GM03348 (cell line): ENCODE data around the gene MATN1.

ENCODE experiments used
- DNase-seq: peaks from one replicate; pipeline ENCODE4 v3.0.0; 2012; ENCODE audit warnings: low spot score

MATN1 gene

DNA sequence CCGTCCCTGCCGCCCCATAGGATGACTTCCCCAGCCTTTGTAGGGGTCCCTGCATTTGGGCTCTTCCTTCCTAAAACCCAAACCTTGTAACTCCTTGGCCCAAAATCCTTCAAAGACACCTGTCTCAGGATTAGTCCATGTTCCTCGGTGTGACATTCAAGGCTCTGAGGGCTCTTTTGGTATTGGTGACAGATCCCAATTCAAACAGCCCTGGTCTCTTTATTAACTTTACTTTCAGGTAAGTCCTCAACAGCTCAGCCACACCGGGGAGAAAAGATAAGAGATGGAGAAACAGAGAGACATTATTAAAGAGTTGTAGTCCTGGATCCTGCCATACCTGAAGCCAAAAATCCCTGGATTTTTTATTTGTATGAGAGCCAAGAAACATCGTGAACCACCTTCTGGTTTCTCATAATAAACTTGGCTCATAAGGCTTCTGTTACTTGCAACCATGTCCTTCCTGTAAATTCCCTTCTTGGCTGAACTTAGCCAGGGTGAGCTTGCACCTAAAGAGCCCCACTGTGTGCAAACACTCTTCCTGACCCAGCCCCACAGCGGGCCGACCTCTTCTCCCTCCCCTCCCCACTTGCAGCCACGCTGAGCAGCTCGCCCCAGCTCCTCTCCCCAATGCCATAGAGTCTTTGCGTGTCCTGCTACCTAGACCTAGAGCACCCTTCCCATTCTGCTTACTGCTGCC, 7.9 kb upstream of the MATN1 start:
- DNase-seq, result no peak

DNA sequence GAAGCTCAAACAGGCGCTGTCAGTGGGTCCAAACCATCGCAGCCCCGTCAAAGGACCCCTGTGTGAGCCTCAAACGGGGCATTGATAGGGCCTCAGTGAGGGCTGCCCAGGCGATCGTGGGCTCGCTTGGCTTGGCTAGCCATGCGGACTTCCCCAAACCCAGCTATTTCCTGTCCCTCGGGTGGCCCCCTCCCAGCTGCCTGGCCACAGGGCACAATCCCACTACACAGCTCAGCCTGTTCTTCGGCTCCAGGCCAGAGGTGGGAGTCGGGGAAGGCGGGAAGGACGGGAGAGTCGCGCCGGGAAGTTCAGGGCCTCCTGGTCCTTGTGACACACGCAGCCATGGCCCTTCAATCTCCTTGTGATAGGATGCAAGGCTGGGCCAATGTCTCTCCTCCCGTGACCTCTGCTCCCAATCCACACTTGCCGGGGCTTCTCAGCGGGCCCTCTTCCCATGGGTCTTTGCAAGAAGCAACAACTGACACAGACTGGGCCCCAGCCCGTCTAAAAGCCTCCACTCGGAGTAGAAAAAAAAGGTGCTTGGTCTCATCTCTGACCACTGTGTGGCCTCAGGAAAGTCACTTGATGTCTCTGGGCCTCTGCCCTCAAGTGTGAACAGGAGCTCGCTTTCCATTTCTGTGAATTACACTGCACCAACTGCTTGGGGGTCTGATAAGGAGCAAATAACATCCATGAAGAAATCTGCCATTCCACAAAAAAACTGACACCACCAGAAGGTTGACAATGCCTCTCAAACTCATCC, 7.1 kb upstream of the MATN1 start:
- DNase-seq, result no peak

DNA sequence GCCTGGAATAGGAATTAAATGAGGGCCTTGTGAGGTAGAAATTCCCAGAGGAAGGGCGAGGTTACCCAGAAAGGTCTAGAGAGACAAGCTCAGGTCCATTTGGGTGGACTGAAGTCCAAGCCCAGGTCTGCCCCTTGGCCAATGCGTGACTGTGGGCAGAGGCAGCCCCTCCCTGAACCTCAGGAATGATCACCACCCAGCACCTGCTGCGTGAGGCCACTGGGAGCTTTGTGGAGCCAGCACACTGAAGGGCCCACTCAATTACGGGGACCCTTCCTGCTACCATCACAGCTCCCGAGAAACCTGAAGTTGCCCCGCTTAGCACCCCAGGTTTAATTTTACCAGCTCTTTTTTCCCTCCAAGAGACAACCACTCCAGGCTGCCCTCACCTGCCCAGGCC, 6.5 kb upstream of the MATN1 start:
- no peak for DNase-seq

DNA sequence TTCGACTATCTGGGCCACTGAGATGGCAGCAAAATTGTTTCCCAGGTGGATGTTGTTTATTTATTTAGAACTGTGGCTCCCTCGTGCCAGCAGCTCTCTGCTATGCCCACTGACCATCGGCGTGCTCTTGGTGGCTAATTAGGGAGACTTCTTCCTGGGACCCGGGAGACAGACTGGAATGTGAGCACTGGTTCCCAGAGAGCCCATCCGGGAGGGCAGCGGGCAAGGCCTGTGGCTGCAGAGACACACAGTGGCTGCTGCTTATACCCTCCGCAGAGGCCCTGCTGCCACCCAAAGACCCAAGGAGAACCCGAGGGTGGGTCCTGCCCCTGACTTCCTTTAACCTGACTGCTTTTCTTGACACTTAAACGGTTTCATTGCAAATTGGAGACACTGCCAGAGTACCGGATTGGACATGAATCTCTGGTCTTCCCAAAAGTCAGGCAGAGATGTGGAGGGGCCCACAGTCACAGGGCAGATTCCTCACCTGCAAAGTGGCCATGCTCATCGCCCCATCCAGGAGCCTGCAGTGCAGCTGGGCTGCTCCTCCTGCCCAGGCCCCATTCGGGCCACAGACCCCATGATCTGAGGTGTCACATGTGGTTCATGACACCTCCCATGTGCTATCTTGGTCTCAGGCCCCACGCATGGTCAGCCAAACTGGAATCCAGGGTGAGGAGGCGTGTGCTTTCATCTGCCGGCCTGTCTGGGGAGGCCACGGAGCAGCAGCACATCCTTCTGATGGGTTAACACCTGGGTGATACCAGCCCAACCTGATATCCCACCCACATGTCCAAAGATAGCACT, 5.7 kb upstream of the MATN1 start:
- no peak for DNase-seq

DNA sequence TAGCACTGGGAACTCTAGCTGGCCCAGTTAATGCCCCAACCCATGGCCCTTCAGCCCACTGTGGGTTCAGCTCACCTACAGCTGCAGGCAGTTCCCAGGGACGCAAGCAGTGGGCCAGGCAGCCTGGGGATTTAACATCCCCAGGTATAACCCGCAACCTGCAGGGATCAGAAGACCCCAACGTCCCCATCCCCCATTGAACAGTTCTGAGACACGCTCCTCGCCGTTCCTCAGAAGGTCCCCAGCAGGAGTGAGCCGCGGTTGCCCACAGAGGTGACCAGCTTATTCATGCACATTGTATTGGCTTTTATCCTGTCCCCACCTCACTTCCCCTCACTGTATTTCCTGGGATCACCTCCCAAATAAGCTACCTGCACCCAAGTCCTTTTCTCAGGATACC, 5.0 kb upstream of the MATN1 start:
- no peak for DNase-seq

DNA sequence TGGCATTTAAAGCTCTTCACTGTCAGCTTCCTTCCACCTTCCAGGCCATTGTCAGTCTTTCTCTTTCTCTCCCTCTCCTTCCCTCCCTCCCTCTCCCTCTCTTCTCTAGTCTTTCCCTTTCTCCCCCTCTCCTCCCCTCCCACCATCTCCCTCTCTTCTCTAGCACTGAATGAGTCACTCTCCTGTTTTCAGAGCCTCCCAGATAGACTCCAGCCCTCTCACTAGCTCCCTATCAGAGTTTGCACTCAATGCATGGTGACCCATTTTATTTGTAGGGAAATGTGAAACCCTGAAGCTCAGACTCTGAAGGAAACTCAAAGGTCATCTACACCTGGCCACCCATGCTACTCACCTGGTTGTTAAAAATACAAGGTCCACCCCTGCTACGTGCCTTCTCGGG, 4.4 kb upstream of the MATN1 start:
- DNase-seq, result peak; percentile 59

DNA sequence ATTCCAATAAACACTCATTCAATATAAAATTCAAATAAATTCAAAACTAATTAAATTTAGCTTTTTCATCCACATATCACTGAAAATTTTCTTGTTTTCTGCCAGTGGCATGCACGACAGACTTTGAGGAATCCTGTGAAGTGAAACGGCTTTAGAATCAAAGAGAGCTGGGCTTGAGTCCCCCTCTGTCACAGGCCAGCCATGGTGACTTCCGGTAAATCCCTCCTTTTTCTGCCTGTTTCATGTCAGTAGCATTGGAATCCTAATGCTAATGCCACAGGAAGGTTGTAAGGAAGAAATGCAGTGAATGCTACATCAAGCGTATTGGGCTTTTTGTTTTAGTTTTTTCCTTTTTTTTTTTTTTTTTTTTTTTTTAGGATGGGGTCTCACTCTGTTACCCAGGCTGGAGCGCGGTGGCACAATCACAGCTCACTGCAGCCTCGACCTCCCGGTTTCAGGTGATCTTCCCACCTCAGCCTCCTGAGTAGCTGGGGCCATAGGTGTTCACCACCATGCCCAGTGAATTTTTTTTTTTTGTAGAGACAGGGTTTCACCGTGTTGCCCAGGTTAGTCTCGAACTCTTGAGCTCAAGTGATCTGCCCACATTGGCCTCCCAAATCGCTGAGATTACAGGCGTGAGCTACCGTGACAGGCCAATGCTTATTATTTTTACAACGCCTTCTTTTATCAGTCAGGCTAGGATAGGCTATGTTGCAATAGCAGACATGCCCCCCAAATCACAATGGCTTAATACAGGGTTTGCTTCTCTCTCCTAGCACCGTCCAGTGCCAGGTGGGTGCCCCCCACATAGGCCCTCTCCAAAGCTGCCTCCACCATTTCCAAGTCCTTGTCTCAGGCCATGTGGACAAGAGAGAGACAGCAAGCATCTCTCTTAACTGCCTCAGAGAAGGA, 3.6 kb upstream of the MATN1 start:
- no peak for DNase-seq

DNA sequence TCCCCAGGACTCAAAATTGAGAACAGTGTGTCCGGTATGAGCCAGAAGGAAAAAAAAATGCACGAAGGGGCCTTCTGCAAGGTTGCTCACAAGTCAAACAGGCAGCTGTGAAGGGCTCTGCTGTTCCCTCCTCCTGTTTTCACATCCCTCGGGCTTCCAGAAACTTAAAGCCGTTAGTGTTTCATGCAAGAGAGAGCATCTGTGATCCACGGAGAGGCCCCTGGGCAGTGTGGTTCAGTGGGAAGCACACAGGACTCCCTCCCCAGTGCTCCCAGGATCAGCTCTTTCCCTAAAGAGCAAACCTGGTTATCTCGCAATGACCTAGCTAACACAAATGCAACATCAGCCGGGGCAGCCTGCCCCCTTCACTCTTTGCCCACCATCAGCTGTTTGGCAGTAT, 2.9 kb upstream of the MATN1 start:
- no peak for DNase-seq

DNA sequence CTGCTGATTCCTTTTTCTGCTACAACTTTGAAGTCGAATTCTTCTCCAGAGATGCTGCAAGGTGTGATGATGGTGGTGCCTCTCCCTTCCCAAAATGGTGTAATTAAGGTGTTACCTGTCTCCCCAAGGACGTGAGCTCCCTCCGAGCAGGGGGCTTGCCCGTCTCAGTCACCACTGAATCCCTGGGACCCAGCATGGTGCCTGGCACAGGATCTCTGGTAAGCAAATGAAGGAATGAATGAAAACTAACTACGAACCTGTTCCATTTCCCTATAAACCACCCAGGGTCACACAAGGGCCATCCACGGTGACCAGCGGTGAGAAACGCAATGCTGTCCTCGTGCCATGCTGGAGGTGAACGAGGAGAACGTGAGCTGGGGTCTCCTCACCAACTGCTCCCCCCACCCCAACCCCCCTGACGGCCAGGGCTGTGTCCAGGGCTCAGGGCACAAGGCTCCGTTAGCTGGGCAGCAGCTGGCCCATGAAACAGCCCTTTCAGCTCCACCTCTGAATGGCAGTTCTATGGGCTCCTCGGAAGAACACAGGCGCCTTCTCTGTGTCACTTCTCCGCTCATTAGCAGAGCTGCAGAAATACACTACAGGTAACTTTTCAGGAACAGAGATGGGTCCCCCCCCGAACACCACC, 2.2 kb upstream of the MATN1 start:
- DNase-seq, result no peak

DNA sequence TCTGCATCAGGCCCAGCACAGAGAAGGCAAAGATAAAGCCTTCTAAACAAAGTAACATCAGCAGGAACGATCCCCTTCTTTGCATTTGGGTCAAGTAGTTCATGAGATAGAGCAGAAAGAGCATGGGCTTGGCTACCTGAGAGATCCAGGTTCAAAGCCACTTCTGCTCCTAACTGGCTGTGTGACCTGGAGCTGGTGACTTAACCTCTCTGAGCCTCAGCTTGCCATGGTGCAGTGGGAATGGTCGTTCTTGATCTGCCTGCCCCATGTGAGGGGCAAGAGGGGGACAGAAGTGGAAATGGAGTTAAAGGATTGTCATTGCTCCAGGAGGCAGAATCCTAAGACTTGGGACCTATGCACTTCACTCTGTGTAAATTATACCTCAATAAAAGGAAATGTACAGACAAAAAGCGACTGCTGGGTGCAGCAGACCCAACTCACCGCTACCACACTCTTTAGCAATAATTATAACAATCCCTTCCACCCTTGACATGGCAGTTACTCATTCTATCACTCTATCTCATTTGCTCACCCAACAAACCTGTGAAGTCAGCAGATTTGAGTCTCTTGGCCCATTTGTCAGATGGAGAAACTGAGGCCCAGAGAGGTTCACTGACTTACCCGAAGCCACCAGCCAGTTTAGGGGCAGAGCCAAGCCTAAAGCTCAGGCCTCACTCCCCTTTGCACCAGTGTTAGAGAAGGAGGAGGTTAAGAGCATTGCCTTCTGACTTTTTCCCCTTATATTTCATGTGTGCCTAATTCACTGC, 1.5 kb upstream of the MATN1 start:
- DNase-seq, result no peak

DNA sequence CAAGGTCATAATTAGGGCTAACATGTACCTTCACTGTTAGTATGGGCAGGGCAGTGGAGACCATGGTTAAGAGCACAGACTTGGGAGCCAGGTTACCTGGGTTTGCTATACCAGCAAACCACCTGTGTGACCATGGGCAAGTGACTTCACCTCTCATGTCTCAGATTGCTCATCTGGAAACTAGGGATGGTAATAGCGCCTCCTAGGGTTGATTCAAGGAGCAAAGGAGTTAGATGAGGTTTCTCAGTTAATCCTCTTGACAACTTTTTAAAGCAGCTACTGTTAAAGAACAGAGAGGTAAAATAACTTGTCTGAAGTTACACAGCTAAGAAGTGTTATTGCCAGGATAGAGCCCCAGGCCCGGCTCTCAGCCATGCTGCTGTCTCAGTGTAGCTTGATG, 790 bp upstream of the MATN1 start:
- no peak for DNase-seq

DNA sequence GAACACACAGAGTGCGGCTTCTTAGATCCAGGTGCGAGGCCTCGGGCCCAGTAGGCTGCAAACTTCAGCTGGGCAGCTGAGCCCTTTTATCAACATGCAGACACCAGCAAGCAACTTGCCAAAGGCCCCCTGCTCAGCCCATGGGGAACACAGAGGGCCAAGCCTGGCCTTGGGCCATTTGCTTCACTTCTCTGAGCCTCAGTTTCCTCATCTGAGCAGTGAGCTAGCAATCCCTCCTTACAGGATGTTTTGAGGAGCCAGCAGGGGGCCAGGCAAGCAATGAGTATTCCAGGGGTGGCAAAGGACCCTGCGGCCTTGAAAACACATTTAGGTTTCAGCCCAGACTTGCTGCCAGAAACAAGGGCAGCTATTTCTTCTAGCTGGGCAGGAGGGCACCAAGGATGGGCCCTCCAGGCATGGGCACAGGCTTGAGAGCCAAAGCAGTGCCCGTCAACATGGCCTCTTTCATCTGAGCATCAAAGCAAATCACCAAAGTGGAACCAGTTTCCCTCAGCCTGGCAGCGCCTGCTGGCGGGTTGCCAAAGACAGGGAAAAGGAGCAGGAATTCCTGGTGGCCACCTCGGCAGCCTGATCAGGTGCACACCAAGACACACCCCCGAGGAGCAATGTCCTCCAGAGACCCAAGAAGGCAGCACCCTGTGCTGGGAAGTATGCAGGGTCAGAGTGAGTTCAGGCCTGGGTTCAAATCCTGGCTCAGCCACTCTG, 1.4 kb downstream of the MATN1 start:
- no peak for DNase-seq

DNA sequence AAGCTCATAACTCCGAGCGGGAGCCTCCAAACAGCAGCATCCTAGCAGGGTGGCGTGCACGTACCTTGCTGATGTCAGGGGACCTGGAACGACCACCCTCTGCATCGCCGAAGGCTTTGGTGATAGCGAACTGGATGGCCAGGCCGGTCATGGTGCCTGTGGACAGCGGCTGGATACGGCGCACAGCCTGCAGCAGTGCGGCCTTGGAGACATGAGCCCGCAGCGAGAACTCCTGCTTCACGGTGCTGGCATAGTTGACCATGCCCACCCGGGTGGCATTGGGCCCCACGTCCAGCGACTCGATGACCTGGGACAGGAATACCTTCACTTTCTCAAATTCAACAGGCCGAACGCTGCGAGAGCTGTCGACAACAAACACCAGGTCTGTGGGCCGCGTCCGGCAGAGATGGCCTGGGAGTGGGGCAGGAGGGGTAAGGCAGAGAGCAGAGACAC, 2.0 kb downstream of the MATN1 start:
- DNase-seq, result no peak

DNA sequence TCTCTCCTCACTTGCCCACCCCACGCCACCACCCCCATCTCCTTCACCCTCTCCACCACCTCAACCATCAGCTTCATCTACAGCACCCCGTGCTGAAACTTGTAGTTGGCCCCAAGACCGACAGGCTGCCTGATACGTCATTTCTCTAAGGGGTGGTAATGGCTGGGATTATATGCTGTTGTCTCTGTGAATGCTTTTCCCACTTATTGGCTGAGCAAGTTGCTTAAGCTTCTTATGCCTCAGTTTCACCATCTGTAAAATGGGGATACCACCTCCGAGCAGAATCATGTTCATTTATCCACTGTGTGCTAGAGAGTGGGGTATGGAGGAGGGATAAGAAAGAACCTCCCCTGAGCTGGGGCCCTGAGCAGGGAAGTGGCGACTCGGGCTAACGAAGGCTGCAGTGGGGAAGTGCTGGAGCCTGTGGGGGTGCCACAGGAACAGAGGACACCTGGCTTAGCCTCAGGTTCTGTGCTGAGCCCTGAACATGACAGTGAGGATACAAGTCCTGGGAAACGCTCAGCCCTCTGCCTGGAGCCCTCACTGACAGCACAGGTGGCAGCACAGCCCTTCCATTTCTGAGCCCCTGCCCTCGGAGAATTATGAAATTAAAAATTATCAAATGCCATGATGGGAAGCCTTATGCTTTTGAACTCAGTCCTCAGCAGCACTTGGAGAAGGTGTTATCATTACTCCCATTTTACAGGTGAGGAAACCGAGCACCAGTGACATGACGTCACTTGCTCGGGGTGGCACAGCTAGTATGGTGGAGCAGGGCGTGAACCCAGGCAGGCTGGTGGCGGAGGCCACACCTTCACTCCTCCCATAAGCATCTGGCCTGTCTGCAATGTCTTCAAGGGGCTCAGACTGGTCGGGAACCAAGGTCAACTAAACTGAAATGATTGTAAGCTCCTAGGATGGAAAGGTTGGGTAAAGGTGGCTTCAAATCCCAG, 2.8 kb downstream of the MATN1 start:
- DNase-seq, result no peak

DNA sequence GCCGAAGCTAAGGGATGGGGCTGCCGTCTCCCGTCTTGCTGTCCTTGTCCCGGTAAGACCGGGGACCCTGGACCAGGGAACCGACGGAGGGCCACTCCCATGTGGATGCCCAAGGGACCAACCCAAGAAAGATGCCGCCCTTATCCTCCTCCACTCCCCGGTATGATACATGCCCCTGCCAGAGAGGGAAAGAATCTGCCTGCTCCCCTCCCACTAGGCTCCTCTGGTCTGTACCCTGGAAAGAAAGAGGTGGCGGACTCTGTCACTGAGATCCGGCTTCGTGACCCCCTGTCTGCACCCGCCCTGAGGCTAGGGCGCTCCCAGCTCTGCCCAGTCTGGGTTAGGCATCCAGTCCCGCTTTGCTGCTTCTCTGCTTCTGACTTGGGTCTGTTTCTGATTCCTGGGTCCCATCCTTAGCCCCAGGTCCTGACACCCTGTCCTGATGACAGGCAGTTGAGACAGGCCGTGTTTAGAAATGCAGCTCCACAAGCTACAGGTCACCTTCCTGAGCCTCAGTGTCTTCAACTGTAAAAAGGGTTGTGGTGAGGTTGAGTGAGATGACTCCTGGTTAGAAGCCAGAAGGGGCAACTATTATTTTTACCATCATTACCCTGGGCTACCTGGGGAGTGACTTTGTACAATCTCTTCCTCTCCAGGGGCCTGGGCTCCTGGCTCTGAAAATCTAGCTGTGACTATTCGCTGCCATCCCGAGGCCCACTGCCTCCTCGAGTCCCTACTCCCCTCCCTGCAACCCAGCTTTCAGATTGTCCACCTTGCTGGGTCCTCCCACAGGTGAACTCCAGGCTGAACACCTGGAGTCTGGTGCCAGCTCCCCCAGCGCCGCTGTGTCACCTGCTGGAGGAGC, 3.7 kb downstream of the MATN1 start:
- DNase-seq, result no peak

DNA sequence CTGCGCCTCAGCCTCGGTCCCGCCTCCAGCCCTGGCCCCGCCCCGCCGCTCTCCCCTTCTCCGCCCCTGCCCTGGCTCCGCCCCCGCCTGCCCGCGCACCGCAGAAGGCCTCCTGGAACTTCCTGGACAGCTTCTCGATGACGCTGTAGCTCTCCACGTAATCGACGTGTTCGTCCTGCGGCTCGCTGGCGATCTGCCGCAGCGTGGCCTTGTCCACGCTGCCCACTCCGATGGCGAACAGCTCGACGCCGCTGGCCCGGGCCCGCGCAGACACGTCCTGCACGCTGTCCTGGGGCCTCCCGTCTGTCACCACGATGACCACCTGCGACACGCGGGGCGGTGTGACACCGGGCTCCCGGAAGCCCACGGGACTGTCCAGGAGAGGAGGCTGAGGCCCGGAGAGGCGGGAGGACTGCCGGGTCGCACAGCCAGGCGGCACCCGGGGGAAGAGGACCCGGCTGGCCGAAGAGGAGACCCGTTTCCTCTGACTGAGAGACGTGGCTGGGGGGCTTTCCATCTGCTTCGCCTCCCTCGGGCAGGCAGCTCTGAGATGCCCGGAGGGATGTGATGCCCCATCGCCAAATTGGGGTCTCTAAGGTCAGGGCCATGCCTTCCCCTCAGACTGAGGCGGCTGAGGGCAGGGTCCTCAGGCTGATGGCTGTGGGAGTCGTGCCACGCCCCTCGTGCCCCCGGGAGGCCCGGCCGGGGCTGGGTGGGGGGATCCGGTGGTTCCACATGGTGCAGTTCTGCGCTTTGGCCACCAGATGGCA, 4.6 kb downstream of the MATN1 start:
- DNase-seq, result peak; percentile 87

DNA sequence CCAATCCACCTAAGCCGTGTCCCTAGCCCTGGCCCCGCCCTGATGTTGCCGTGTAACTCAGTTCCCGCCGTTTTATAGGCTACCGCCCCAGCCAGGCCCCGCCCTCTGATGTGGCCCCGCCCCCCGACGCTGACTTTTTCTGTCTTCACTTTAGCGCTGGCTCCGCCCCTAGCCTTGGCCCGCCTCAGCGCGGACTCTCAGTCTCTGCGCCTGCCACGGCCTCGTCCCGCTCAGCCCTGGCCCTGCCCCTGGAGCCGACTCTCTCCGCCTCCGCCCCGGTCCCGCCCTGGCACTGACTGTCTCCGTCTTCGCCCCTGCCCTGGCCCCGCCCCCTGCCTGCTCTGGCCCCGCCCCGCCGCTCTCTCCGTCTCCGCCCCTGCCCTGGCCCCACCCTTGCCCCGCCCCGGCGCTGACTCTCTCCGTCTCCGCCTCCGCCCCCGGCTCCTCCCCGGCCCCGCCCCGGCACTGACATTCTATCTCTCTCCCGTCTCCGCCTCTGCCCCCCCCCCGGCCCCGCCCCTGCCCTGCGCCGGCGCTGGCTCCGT, 5.2 kb downstream of the MATN1 start:
- DNase-seq, result peak; percentile 98
